ENCODE data around the gene SALL1.

The SALL1 gene

GRCh38 chr16:51114382-51114781 lies 36.7 kb downstream of the SALL1 start:
- in situ Hi-C loops (cut with HindIII; ENCODE audit: low sequenced_read_pairs): no loop called here

DNA sequence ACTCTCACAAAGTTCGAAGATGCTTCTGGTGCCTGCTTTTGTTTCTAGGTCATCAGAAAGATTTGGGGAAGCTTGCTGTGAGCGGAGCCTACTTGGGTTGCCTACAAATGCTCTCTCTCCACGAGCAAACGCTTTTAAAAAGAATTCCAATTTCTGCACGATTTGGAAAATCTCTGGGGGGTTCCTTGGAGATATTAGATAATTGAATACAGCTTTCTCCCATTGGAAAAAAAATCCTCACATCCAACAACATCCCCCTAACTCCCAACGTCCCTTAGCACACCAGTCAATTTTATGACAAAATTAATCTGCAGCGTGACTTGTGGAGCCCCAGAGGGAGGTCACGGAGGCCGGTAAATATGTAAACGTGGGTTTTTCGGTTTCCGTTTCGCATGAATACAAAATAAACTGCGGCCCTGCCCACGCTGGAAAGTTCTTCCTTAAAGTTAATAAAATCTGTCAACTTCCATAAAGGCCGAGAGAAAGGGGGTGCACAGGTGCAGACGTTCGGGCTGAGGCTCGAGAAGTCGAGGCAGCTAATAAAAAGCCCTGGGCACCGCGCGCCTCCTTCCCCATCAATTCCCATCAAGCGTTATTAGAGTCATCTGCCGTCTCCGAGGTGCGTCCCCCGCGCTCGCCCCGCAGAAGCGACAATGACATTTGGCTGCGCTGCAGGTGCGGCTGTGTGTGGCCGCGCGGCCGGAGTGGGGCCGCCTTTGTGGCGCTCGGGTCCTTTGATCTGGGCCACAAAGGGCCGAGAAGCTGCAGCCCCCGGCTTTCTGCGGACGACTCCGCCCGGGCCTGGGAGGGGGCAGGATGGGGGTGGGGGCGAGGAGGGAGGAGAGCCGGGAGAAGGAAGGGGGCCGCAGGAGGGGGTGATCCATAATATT lies 37.6 kb downstream of the SALL1 start:
- in situ Hi-C loops (cut with HindIII; ENCODE audit: low sequenced_read_pairs): no loop called here

DNA sequence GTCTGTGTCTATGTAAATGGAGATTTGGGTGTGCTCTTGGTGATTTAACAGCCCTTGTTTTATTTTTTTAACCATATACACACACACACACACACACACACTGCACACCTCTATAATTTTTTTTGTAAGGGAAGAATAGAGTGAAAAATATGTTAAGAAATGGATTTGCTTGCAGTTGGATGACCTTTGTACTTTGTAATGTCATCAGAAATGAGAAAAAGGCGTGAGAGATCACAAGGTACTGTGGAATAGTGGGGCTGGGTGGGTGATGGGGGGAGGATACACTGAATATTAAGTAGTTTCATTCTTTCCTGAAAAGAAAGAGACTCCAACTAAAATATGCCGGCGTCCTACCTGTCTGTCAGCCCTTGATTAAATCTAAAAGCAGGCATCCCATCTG lies 38.7 kb downstream of the SALL1 start:
- in situ Hi-C loops (cut with HindIII; ENCODE audit: low sequenced_read_pairs): no loop called here

- in situ Hi-C loops (cut with HindIII; ENCODE audit: low sequenced_read_pairs): no loop called here
Observed at GRCh38 chr16:51111759-51112158, 39.3 kb downstream of the SALL1 start.

GRCh38 chr16:51110700-51111157 lies 40.3 kb downstream of the SALL1 start:
- in situ Hi-C loops (cut with HindIII; ENCODE audit: low sequenced_read_pairs): no loop called here

GRCh38 chr16:51109173-51109572 lies 41.9 kb downstream of the SALL1 start:
- in situ Hi-C loops (cut with HindIII; ENCODE audit: low sequenced_read_pairs): no loop called here

DNA sequence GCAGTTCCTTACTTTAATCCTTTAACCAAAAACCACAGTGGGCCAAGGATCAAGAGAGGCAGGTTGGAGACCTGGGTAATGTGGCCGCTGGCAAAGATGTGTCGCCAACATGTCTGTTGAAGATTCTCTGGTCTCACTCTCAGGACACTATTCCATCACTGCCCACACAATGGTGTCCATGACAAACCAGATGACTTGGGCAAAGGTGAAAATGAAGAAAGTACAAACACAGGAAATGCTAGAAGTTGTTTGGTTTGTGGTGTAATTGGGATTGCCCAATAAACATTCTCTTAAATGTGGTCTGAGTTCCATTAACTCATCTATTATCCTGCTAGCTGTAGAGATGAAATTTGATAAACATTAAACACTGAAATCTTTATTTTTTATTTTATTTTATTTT lies 43.3 kb downstream of the SALL1 start:
- in situ Hi-C loops (cut with HindIII; ENCODE audit: low sequenced_read_pairs): no loop called here

- in situ Hi-C loops (cut with HindIII; ENCODE audit: low sequenced_read_pairs): no loop called here
Observed at GRCh38 chr16:51106535-51106934, 44.5 kb downstream of the SALL1 start.

DNA sequence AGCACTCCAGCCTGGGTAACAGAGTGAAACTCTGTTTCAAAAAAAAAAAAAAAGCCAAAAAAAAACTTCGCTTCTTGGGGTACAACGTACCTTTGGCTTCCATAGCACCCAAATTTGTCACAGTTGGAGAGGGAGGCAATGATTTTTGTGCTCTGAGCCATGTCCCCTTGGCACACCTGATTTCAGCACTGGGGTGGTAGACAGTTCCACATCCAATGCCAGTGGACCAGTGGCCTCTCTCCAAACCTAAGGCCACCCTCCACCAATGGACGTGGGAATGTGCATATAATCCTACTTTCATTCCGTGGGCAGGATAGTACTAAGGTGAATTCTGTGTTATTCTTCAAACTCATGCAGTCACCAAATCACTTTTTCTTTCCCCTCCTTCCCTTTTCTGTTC lies 47.5 kb downstream of the SALL1 start:
- in situ Hi-C loops (cut with HindIII; ENCODE audit: low sequenced_read_pairs): no loop called here

- in situ Hi-C loops (cut with HindIII; ENCODE audit: low sequenced_read_pairs): no loop called here
Observed at GRCh38 chr16:51097729-51098128, 53.3 kb downstream of the SALL1 start.

DNA sequence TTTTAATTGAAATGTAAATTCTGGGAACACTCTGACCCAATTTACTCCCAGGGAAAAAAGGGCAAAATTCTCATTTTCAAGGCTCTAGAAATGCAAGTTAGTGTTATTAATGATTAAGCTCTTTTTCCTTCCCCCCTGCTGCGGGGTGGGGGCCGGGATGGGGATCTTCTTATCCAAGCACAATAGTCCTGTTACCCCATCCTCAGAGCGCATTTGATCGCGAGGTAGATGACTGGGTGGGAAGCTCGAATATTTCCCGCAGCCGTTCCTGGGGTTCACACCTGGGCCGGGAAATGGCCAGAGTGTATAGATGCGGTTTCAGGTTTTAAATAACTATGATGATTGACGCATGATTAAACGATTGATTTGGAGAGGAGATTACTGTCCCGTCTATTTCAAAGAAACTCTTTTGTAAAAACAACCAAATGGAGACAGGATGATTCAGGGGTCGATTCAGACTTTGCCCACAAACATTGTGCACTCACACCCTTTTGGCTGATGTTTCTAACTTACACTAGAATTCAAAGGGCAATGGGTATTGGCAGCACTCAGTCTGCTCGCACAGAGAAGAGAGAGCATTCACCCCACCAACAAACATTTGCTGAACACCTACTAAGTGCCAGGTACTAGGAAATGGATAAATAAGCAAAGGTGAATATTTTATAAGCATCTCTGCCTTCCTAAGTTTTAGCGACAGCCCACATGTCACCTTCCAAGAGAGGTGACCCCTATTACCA lies 55.0 kb downstream of the SALL1 start:
- in situ Hi-C loops (cut with HindIII; ENCODE audit: low sequenced_read_pairs): no loop called here

DNA sequence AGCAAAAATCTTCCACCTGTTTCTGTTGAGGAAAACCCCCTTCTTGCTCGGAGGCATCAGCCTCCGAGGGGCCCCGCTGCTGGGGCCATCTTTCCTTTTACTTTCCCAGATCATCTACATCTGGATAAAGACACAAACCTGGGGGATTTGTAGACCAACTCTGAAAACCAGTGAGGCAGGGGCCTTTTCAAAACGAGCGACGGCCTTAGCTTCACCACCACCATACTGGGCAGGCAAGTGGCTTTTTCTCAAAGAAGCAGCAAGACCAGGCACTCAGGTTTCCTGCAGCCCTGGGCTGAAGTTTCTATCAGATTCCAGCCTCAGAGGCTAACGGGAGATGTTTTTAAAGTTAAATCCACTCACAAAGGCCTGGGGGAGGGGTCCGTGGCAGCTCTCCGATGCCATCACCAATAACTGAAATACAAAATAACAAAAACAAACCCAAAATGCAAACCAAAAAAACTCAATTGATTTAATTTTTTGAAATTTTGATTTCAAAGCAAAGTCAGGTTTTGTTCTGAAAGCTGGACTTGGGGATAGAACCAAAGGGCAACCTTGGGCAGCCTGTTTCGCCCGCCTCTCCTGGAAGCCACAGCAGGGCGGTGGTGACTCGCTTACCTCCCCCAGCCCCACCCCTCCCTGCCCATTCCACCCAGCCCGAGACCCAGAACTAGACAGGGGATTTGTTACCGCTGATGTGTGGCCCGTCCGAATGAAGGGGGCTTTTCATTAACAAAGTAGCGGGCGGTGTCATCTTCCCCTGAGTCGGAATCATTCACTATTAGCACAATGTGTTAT lies 55.8 kb downstream of the SALL1 start:
- in situ Hi-C loops (cut with HindIII; ENCODE audit: low sequenced_read_pairs): no loop called here

DNA sequence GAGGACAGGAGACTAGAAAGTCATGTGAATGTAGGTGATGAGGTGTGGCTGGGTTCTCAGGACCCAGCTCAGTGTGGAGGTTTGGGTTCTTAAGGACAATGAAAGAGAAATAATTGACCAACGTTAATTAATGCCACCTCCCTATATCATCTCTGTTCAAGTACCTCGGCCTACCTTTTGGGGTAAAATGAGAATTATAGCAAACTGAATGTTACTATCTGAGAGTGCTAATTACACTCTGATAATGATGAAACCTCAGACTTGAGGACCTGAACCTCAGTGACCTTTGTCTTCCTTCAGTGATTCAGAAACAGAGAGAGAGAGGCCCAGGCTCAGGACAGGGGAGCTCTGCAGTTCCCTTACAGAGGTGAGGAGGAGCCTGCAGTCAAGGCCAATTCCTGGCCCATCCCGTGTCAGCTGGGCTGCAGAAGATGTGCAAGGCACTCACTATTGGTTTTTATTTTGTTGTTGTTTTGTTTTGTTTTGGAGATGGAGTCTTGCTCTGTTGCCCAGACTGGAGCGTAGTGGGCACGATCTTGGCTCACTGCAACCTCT lies 57.3 kb downstream of the SALL1 start:
- in situ Hi-C loops (cut with HindIII; ENCODE audit: low sequenced_read_pairs): no loop called here

Measured in DLD1 (cell line).